GM21737 (cell line): ENCODE results near the gene NAA35.

Source experiments
- ATAC-seq: cut with Tn5 transposase; IDR thresholded peaks from one replicate; pipeline ENCODE4 v1.9.1; 2021; ENCODE audit warnings: mild to moderate bottlenecking, moderate library complexity; ENCODE audit not compliant: unreplicated experiment

The NAA35 gene

DNA sequence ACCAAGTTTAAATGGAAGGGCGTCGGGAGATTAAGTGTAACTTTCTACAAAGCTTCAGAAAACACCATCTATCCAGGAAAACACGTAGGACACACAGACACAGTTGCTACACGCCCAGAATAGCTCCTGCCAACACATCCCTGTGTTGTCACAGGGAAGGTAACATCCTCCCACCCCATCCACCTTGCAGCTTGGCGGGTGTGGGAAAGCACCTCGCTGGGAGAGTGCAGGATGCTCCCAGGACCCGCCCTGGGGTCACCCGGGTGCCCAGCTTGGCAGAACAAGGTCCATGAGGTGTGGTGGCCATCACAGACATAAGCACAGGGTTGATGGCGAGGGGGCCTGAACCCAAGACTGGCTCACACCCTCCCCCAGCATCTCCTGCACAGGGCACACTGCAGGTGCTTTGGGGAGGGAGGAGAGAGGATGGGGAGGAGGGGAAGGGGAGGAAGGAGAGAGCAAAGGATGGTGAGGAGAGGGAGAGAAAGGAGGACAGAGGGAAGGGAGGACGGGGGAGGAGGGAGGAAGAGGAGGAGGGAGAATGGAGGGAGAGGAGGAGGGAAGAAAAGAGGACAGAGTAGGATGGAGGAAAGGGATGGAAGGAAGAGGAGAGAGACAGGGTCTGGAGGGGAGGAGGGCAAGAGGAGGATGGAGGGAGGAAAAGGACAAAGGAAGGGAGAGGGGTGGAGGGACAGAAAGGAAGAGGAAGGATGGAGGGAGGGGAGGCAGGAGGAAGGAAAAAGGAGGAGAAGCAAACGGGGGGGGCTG lies 121.2 kb downstream of the NAA35 start:
- no peak for ATAC-seq

DNA sequence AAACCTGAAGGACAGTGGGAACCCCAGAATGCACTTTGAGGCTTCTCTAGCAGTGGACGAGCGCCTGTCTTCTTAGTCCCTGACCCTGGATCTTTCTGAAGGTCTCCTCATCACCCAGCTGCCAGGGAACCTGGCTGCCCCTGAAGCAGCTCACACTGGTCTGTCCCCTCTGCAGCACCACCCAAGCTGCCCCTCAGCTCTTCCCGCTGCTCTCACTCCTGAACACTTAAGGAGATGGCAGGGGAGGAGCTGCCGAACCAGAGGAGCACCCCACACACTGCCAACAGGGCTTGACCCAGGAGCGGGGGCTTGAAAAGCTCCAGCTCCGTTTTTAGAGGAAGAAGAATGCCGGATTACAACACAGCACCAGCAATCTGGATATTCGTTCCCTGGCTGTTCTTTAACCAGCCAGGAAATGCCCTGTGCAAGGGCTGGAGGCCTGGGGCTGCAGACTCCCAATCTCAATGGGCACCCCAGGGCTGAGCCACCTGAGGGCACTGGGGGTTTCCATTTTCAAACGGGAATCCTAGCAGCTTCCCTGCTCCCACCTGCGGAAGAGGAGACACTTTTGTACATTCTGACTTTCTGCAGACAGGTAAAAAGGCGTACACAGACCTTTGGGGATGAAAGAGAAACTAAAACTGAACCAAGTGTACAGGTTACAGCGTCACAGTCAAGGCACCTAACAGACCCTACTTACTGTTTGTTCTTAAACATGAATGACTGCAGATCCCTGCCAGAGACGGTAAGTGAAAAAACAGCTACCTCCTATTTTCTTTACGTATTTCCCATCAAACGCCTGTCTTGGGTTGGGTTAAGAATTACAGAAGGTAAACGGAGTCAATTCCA lies 122.1 kb downstream of the NAA35 start:
- ATAC-seq = no peak

DNA sequence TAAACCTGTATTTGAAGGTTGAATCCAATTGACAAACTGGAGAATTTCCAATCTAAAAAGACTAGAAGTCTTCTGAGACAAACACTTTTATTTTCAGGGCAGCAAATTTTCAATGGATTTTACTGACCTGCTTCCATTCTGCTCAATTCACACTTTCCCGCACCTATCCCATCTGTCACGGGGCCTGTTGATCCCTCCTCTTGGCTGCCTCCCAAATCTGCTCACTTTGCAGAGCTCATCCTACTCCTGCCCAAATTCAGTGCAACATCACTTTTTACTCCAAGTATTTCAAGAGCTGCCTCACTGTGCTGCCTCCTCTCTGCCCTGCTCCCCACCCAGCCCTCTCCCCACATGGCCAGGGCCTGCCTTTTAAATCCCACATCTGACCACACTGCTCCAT lies 123.3 kb downstream of the NAA35 start:
- no peak for ATAC-seq

DNA sequence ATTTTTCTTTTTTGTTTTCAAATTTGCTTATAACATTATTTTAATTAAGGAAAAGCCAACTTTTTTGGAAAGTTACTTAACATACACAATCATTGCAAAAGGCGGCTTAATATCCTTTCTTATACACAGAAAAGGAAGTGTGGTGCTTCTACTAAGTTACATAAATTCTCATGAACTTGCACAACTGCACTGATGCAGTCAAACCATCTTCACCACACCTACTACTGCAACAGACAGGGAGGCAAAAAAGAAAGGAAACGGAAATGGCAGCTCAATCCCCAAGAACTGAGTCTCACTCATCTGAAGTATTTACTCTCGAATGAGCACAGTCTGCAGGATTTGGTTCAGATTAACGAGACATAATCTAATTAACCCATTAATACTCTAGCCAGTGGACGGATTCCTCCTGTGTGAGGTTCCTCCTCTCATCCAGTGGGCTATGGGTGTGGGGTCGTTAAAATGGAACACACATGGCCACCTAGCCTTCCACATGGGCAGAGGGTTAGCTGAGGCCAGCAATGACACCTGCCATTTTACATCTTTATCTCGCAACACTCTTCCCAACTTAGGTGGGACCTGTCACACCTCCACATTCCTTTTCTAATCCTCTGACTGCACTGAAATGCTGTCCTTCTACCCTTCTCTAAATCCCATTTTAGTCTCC lies 128.4 kb downstream of the NAA35 start:
- no peak for ATAC-seq
